ENCODE measurements around the gene CFP. TPM values are rescaled to one million over a fixed set of nuclear protein-coding genes. Genes with fewer than 3 reads are reported as not detected.

Gene CFP
- polyA plus RNA-seq, 3 donors: 461 to 498 (median 491) TPM

- Histone ChIP-seq H3K79me2 (ENCODE audit: insufficient read depth, low read length) (peaks cover 6% of the 10 kb centered on the region), H3K4me2 (replicated peaks; ENCODE audit: extremely low read depth, low read length, poor library complexity, severe bottlenecking) (no peak overlapping the region), H3K9me3 (replicated peaks in 1 of 2; ENCODE audit: control insufficient read depth in 1 of 2, insufficient read depth in 1 of 2, low read length in 2 of 2) (no peaks in the 10 kb centered on the region), H3K9ac (ENCODE audit: insufficient read depth, low read length, poor library complexity, severe bottlenecking) (no peak overlapping the region), H3K4me3 (replicated peaks in 1 of 3; ENCODE audit: low read depth in 2 of 3, low read length in 3 of 3) (no peak overlapping the region), H3K27me3 (ENCODE audit: control insufficient read depth in 2 of 2, insufficient read depth in 2 of 2, low read length in 2 of 2) (peaks cover 0 to 4% of the 10 kb centered on the region in 2 donors), H3K4me1 (ENCODE audit: control insufficient read depth in 1 of 2, insufficient read depth in 2 of 2, low read length in 2 of 2) (peaks cover 35 to 43% of the 10 kb centered on the region in 2 donors), H4K20me1 (ENCODE audit: insufficient read depth, low read length) (peaks cover 47% of the 10 kb centered on the region), H3K36me3 (replicated peaks in 1 of 2; ENCODE audit: control insufficient read depth in 1 of 2, insufficient read depth in 2 of 2, low read length in 2 of 2) (peaks cover 24% of the 10 kb centered on the region in 2 donors), H2AFZ (ENCODE audit: insufficient read depth, low read depth, low read length, poor library complexity, severe bottlenecking) (no peak overlapping the region), H3K27ac (ENCODE audit: low read depth in 1 of 2, low read length in 2 of 2) (no peak overlapping the region)
- DNase-seq: no peak
- H3K4me3 Mint-ChIP-seq: no peak overlapping the region
- peaks cover 39% of the 10 kb centered on the region for H3K4me1 Mint-ChIP-seq
- H3K27me3 Mint-ChIP-seq (ENCODE audit: low read depth in 3 of 3): peaks cover 8 to 18% (median 8%) of the 10 kb centered on the region in 3 donors
- TF ChIP-seq CTCF (IDR thresholded peaks at IDR 0.05): no peak
- H3K36me3 Mint-ChIP-seq: peaks cover 27% of the 10 kb centered on the region in 2 donors
- 92% methylated on average over 4 of the region's 6 CpGs for WGBS (ENCODE audit: insufficient coverage)
- peak overlapping the region in 1 of 7 donors; percentile 36 for H3K27ac Mint-ChIP-seq
- intact Hi-C loops (cut with micrococcal nuclease): no loop called here
- peaks cover 0 to 10% (median 2%) of the 10 kb centered on the region in 7 donors for H3K9me3 Mint-ChIP-seq
Observed at GRCh38 chrX:47621851-47622250, 7.9 kb downstream of the CFP start.

- intact Hi-C loops (cut with micrococcal nuclease): no loop called here
- peaks cover 0 to 4% of the 10 kb centered on the region in 2 donors for H3K27me3 ChIP-seq (ENCODE audit: control insufficient read depth in 2 of 2, insufficient read depth in 2 of 2, low read length in 2 of 2)
- no peak overlapping the region for H3K9ac ChIP-seq (ENCODE audit: insufficient read depth, low read length, poor library complexity, severe bottlenecking)
- Mint-ChIP-seq H3K9me3 (peaks cover 0 to 10% (median 2%) of the 10 kb centered on the region in 7 donors), H3K27me3 (ENCODE audit: low read depth in 3 of 3) (peaks cover 9 to 21% (median 13%) of the 10 kb centered on the region in 3 donors), H3K27ac (no peak overlapping the region), H3K4me1 (peaks cover 24% of the 10 kb centered on the region), H3K36me3 (peaks cover 11% of the 10 kb centered on the region in 2 donors), H3K4me3 (no peak overlapping the region)
- WGBS (ENCODE audit: insufficient coverage): no CpG with 5 or more reads among the region's 9 CpGs
- no peak overlapping the region for H3K4me3 ChIP-seq (replicated peaks in 1 of 3; ENCODE audit: low read depth in 2 of 3, low read length in 3 of 3)
- H3K4me1 ChIP-seq (ENCODE audit: control insufficient read depth in 1 of 2, insufficient read depth in 2 of 2, low read length in 2 of 2): peaks cover 19 to 27% of the 10 kb centered on the region in 2 donors
- no peaks in the 10 kb centered on the region for H3K79me2 ChIP-seq (ENCODE audit: insufficient read depth, low read length)
- TF ChIP-seq CTCF (IDR thresholded peaks at IDR 0.05): no peak
- H3K9me3 ChIP-seq (replicated peaks in 1 of 2; ENCODE audit: control insufficient read depth in 1 of 2, insufficient read depth in 1 of 2, low read length in 2 of 2): no peaks in the 10 kb centered on the region
- peaks cover 31% of the 10 kb centered on the region for H4K20me1 ChIP-seq (ENCODE audit: insufficient read depth, low read length)
- no peak overlapping the region for H2AFZ ChIP-seq (ENCODE audit: insufficient read depth, low read depth, low read length, poor library complexity, severe bottlenecking)
- no peak overlapping the region for H3K4me2 ChIP-seq (replicated peaks; ENCODE audit: extremely low read depth, low read length, poor library complexity, severe bottlenecking)
- peaks cover 8% of the 10 kb centered on the region in 2 donors for H3K36me3 ChIP-seq (replicated peaks in 1 of 2; ENCODE audit: control insufficient read depth in 1 of 2, insufficient read depth in 2 of 2, low read length in 2 of 2)
- no peak for DNase-seq
- H3K27ac ChIP-seq (ENCODE audit: low read depth in 1 of 2, low read length in 2 of 2): no peak overlapping the region
Observed at GRCh38 chrX:47620303-47620685, 9.4 kb downstream of the CFP start.
